Measurements from ENCODE around the gene ITGAL.
"Not testable (repeated sequence)": the region's sequence is repeated elsewhere in the genome, so short reads cannot be mapped to it uniquely, and the experiment has no call there.

The ITGAL gene

GRCh38 chr16:30499284-30499683 lies 26.7 kb downstream of the ITGAL start:
- no peak for DNase-seq

GRCh38 chr16:30503403-30504296 lies 31.1 kb downstream of the ITGAL start:
- DNase-seq, result no peak

GRCh38 chr16:30509081-30509765 lies 36.7 kb downstream of the ITGAL start:
- DNase-seq, result no peak

- DNase-seq, result no peak
Observed at GRCh38 chr16:30510376-30510938, 37.9 kb downstream of the ITGAL start.

- no peak for DNase-seq
Observed at GRCh38 chr16:30511509-30511908, 39.0 kb downstream of the ITGAL start.

- no peak for DNase-seq
Observed at GRCh38 chr16:30515275-30515674, 42.7 kb downstream of the ITGAL start.

GRCh38 chr16:30518552-30518951 lies 46.0 kb downstream of the ITGAL start:
- DNase-seq, result no peak

GRCh38 chr16:30519120-30520049 lies 46.8 kb downstream of the ITGAL start:
- no peak for DNase-seq

GRCh38 chr16:30521476-30521872 lies 48.9 kb downstream of the ITGAL start:
- no peak for DNase-seq

GRCh38 chr16:30521873-30522641 lies 49.5 kb downstream of the ITGAL start:
- DNase-seq, result no peak

- DNase-seq, result not testable (repeated sequence)
Observed at GRCh38 chr16:30522702-30523463, 50.3 kb downstream of the ITGAL start.

- DNase-seq, result no peak
Observed at GRCh38 chr16:30523768-30524574, 51.4 kb downstream of the ITGAL start.

- DNase-seq, result no peak
Observed at GRCh38 chr16:30524575-30525568, 52.3 kb downstream of the ITGAL start.

- no peak for DNase-seq
Observed at GRCh38 chr16:30525844-30526136, 53.2 kb downstream of the ITGAL start.

- DNase-seq, result no peak
Observed at GRCh38 chr16:30526137-30526822, 53.7 kb downstream of the ITGAL start, which contains the start of gene ZNF768. ZNF768 (minus strand) TSS chr16:30526566; CDS start chr16:30526413, 153 bp downstream.

GRCh38 chr16:30526823-30527634 lies 54.5 kb downstream of the ITGAL start:
- peak; percentile 93 for DNase-seq

- DNase-seq, result peak; percentile 70
Observed at GRCh38 chr16:30527635-30528178, 55.2 kb downstream of the ITGAL start.
